Stimulated activated CD4-positive, alpha-beta T cell treated with anti-CD3 and anti-CD28 coated beads, Interleukin-2, amount 100 ng/mL, for 4 hours (primary cell): Measurements from ENCODE around the gene SLC16A14.
A peak's percentile ranks its signal among the peaks of the same experiment; 100 is the strongest.

Source experiments
- DNase-seq: peaks from one replicate; pipeline ENCODE4 v3.0.0-alpha.2; 2020; ENCODE audit warnings: low read depth

Gene SLC16A14

GRCh38 chr2:230042195-230042594 lies 26.5 kb downstream of the SLC16A14 start:
- DNase-seq, result no peak

- DNase-seq, result no peak
Measured at GRCh38 chr2:230023313-230023712, 45.4 kb downstream of the SLC16A14 start.

- DNase-seq, result no peak
Measured at GRCh38 chr2:230019742-230020141, 49.0 kb downstream of the SLC16A14 start.

GRCh38 chr2:230018153-230018552 lies 50.6 kb downstream of the SLC16A14 start:
- no peak for DNase-seq

GRCh38 chr2:230016844-230017243 lies 51.9 kb downstream of the SLC16A14 start:
- DNase-seq, result no peak

- DNase-seq, result no peak
Measured at GRCh38 chr2:230012267-230012884, 56.3 kb downstream of the SLC16A14 start.

GRCh38 chr2:230011617-230012016 lies 57.1 kb downstream of the SLC16A14 start:
- no peak for DNase-seq

- no peak for DNase-seq
Measured at GRCh38 chr2:230010501-230010900, 58.2 kb downstream of the SLC16A14 start.

- DNase-seq, result no peak
Measured at GRCh38 chr2:230008708-230009066, 60.0 kb downstream of the SLC16A14 start.

- DNase-seq, result peak; percentile 73
Measured at GRCh38 chr2:230007931-230008707, 60.6 kb downstream of the SLC16A14 start.

GRCh38 chr2:230000118-230000841 lies 68.4 kb downstream of the SLC16A14 start:
- no peak for DNase-seq

- no peak for DNase-seq
Measured at GRCh38 chr2:229997565-229997964, 71.2 kb downstream of the SLC16A14 start.

- no peak for DNase-seq
Measured at GRCh38 chr2:229996320-229996719, 72.4 kb downstream of the SLC16A14 start.

GRCh38 chr2:229993236-229993635 lies 75.5 kb downstream of the SLC16A14 start:
- no peak for DNase-seq
